OCI-M1 (cell line): Measurements from ENCODE around the gene M1AP.
A peak's percentile ranks its signal among the peaks of the same experiment; 100 is the strongest.

Experiments used
- DNase-seq: peaks from one replicate; lab custom pipeline; 2025; lab: John Stamatoyannopoulos, UW

Gene M1AP

DNA sequence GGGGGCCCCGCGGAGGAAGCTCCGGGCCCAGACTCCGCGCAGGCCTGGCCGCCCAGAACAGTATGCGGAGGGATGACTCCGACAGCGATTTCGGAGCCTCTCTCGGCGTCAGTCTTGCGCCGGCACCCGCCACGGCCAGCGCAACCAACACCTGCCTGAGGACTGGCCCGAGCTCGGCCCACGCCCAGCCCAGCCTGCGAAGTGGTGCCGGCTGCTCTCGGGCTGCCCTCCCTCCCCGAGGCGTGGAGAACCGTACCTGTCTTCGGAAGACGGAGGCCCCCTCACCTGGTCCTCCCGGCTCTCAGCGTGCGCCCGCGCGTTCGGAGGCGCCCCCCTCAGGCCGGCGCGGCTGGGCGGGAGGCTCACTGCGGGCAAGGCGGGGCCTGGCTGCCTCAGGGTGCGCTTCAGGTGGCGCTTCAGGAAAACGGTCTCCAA lies at the start of gene M1AP:
TSS of gene M1AP (minus strand) at position 322 of the 435 bp plus-strand sequence. CDS start 8,055 bp downstream, outside the sequence.
- DNase-seq = no peak

- DNase-seq = no peak
These were observed 48.7 kb upstream of the M1AP start for GRCh38 chr2:74696829-74697228.

GRCh38 chr2:74695663-74696062 lies 47.5 kb upstream of the M1AP start:
- no peak for DNase-seq

DNA sequence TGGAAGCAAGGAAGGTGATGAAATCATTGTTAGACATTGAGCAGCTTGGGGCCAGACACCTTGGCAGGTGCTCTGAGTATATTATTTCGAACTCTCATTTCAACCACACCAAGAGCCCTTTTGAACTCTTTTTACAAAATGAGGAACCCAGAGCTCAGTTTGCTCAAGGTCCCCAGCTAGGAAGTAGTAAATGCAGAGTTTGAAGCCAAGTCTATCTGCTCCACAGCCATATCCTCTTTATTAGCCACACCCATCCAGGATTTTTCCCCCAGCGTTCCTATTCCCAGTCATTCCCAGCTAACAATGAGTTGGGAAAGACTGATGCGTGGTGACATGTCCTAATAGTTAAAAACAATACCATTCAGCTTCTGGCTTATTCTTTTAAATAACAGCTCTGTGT lies 46.2 kb upstream of the M1AP start:
- DNase-seq = no peak

GRCh38 chr2:74693668-74694067 lies 45.5 kb upstream of the M1AP start:
- no peak for DNase-seq

GRCh38 chr2:74693213-74693612 lies 45.1 kb upstream of the M1AP start:
- DNase-seq = no peak

DNA sequence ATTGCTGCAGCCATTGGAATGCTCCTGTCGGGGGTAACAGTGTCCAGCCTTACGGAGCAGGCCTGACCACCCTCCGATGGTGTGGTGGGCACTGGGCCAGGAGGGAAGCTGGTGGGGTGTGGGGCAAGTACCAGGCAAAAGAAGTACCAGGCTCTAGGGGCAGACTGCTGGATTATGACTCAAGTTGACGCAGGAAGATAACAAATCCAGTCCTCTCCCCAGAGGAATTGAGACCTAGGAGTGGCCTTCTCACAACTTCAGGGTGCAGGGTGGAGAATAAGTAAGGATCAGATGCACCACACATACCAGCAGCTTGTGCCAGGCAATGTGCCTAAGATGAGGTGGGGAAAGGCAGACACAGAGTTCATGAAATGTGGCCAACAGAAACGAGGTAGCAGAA lies 43.8 kb upstream of the M1AP start:
- DNase-seq = no peak

- peak; percentile 78 for DNase-seq
These were observed 42.4 kb upstream of the M1AP start for GRCh38 chr2:74690571-74690970.

GRCh38 chr2:74689671-74690070 lies 41.5 kb upstream of the M1AP start:
- no peak for DNase-seq

GRCh38 chr2:74688881-74689280 lies 40.8 kb upstream of the M1AP start:
- DNase-seq = no peak

DNA sequence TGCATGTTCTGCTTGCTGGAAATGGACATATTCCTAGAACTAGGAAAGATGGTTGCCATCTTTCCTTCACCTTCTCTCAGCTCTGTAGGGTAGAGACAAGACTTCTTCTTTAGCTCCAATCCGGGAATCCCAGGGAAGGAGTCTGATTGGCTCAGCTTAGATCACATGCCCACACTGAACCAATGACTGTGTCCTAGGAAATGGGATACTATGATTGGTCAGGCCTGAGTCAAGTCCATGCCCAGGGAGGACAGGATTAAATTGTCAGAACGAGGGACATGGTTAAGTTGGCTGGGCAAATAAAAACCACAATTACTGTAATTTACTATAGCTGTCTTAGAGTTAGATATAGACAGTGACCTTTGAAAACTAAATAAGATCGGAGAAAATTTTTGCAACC lies 37.3 kb upstream of the M1AP start:
- DNase-seq = no peak

GRCh38 chr2:74682501-74682900 lies 34.4 kb upstream of the M1AP start:
- peak; percentile 72 for DNase-seq

GRCh38 chr2:74679615-74680014 lies 31.5 kb upstream of the M1AP start:
- DNase-seq = no peak

- DNase-seq = no peak
These were observed 28.2 kb upstream of the M1AP start for GRCh38 chr2:74676331-74676730.

DNA sequence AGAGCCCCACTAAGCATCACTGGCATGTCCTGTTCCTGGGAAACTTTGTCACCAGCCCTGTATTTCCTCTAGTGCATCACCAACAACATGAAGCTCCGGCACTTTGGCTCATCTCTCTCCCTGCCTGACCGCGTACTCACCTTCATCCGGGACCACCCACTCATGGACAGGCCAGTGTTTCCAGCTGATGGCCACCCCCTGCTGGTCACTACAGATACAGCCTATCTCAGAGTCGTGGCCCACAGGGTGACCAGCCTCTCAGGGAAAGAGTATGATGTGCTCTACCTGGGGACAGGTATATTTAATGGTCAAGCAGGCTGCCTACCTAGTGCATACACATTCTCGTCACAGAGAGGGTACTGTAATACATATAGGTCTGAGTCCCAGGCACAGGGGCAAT lies 27.0 kb upstream of the M1AP start:
- no peak for DNase-seq

DNA sequence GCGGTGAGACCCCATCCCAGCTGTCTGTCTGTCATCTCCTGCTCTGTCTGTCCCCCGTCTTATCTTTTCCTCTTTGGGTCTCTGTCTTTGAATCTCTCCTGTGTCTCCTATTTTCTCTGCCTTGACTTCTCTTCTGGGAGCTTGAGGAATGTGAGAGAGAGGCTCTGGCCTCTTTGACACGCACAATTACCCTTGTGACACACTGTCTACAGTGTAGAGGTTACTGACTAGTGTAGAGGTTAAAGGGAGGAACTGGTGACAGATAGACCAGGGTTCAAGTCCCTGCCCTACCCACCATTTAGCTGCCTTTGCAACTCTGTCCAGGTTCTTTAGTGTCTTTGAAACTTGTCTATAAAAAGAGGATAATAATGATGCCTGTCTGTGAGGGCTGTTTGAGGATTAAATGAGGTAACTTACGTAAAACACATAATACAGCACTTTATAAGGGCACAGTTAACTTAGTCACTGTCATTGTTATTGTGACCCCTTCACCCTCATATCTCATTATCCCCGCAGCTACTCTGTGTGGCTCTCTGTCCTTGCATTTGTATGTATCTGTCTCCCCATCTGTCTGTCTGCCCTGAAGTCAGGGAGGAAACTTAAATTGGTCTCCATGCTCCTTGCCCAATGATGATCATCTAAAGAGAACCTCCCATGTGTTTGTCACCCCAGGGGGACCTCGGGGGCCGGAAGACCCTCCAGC lies 25.8 kb upstream of the M1AP start:
- no peak for DNase-seq

DNA sequence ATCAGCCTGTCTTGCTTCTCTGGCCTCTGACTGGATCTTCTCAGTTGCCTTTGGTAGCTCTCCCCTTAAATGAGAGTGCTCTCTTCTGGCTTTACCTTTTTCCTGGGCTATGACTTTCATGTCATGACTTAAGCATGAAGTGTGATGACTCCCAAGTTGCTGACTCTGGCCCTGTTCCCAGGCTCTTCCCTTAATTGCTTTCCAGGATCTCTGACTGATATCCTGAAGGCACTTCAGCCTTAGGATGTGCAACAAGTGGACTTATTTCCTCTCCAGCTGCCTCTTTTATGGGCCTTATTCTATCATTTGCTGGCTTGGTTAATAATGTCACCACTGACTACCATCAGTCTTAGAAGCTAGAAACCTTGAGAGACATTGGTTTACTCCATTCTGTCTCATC lies 23.3 kb upstream of the M1AP start:
- no peak for DNase-seq

- DNase-seq = no peak
These were observed 22.1 kb upstream of the M1AP start for GRCh38 chr2:74670263-74670662.

DNA sequence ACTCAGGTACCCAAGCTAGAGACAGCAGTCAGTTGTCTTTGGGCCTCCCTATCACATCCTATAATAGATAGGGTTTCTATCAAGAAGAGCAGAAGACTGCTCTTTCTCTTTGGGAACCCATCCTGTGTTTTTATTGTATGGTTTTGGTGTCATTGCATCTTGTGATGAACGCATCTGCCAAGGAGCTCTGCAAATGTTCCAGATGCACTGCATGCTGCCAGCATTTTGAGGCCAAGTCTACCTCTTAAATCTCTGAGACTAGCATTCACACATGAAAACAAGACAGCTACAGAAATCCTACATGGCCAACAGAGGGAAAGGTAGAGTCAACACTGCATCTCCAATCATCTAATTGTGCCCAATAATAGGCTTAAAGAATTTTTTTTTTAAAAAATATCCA lies 20.0 kb upstream of the M1AP start:
- no peak for DNase-seq

DNA sequence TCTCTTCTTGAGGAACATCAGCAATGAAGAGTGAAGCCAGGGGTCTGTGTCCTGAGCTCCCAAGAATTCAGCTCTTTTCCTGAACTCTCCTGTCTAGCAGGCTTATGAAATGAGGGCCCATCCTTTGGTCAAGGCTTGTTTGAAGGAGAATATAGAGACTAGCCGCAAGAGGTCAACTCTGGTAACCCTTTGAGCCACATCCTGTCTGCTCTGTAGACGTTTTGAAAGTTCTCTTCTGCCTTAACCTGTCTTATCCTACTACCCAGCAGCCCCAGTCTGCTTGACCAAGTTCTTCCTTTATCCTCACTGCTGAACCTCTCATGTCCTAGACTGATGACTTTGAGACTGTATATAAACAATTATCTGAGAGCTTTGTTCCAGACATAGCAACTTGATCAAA lies 11.3 kb upstream of the M1AP start:
- DNase-seq = peak; percentile 23

DNA sequence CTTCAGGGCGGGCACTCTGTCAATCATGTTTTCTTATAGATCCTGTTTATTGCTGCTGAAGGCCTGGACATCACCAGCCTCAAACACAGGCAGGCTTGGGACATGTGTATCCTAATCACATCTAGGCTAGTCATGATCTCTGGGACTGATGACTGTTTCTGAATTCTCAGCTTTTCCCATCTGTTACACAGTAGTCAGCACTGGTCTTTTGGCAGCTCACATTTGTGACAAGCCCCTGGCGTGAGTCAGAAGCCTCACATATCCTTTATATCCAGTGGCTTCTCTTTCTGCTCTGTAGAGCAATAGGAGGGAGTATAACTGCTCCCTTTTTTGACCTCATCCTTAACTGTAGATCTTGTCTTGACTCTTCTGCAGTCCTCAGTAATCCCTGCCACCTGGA lies 10.4 kb upstream of the M1AP start:
- no peak for DNase-seq

DNA sequence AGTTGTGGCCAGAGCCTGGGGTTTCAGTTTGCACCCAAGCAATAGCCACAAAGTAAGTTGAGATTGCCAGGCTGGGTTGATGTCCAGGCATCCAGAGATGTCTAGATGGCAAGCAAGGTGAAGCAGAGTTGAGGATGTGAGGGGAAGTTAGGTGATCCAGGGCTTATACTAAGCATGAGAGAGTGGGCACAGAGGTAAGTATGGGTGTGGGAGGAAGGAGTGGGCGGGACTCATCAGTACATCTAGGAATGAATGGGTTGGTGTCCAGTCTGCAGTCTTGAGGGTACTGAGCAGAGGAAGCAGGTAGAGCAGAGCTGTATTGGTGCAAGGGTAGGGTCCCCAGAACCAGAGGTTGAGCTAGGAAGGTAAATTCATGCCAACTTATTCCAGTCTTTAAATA lies 7.4 kb upstream of the M1AP start:
- DNase-seq = no peak

GRCh38 chr2:74653985-74654882 lies 6.1 kb upstream of the M1AP start, which contains the start of gene SEMA4F:
Gene SEMA4F, plus strand, starts transcription at chr2:74654247. Its CDS starts 130 bp downstream, at chr2:74654377.
- peak; percentile 95 for DNase-seq
